ENCODE data around the gene ARHGAP15. TPM values are rescaled to one million over a fixed set of nuclear protein-coding genes. Genes with fewer than 3 reads are reported as not detected.

The ARHGAP15 gene
- total RNA-seq, 2 donors from 2014 or later = 0.86 TPM; not detected in 1

DNA sequence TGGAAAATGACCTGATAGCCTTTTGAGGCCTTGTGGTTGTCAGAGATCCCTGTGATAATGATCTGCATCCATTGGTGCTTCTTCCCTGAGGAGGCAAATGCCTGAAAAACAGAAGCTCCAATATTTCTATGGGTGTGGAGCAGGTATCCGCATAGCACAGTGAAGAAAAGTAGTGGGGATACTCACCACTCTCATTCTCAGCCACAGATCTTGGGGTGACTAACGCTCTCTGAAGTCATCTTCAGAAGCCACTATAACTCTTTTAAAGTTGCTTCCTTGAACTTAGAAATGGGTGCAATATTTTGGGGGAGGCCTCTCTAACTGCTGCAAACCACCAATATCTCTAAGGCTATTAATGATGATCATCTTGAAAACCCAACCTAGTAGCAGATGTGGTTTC is 46.2 kb downstream of the ARHGAP15 start:
- Histone ChIP-seq H3K4me1 (ENCODE audit: control insufficient read depth, insufficient read depth, low read length) (peaks cover 7% of the 10 kb centered on the region), H3K4me3 (ENCODE audit: low read length) (no peak overlapping the region), H3K27ac (ENCODE audit: low read depth, low read length) (no peak overlapping the region), H3K9ac (ENCODE audit: extremely low read depth, low read length, poor library complexity, severe bottlenecking) (no peak overlapping the region), H3K36me3 (ENCODE audit: control insufficient read depth, insufficient read depth, low read length) (no peaks in the 10 kb centered on the region), H3K27me3 (ENCODE audit: control insufficient read depth, insufficient read depth, low read length, poor library complexity, severe bottlenecking) (no peaks in the 10 kb centered on the region), H3K9me3 (ENCODE audit: control insufficient read depth, low read length) (peaks cover 6% of the 10 kb centered on the region)
- no peak for DNase-seq
- H3K9me3 Mint-ChIP-seq = peaks cover 4% of the 10 kb centered on the region
- WGBS, 2 experiments (ENCODE audit: insufficient coverage in 1 of 2, insufficient read length in 1 of 2) = 87 to 100% methylated on average over 1 to 2 of the region's 2 CpGs
- no peak overlapping the region for H3K4me3 Mint-ChIP-seq
- H3K36me3 Mint-ChIP-seq (ENCODE audit: low read depth) = peaks cover 3% of the 10 kb centered on the region
- TF ChIP-seq, protein P1, sequence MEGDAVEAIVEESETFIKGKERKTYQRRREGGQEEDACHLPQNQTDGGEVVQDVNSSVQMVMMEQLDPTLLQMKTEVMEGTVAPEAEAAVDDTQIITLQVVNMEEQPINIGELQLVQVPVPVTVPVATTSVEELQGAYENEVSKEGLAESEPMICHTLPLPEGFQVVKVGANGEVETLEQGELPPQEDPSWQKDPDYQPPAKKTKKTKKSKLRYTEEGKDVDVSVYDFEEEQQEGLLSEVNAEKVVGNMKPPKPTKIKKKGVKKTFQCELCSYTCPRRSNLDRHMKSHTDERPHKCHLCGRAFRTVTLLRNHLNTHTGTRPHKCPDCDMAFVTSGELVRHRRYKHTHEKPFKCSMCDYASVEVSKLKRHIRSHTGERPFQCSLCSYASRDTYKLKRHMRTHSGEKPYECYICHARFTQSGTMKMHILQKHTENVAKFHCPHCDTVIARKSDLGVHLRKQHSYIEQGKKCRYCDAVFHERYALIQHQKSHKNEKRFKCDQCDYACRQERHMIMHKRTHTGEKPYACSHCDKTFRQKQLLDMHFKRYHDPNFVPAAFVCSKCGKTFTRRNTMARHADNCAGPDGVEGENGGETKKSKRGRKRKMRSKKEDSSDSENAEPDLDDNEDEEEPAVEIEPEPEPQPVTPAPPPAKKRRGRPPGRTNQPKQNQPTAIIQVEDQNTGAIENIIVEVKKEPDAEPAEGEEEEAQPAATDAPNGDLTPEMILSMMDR (conservative IDR thresholded peaks at IDR 0.05) = no peak
- H3K27me3 Mint-ChIP-seq (ENCODE audit: insufficient read depth) = no peaks in the 10 kb centered on the region
- H3K4me1 Mint-ChIP-seq = peaks cover 18% of the 10 kb centered on the region
- no peak overlapping the region for H3K27ac Mint-ChIP-seq

- Histone ChIP-seq H3K4me3 (ENCODE audit: low read length) (no peak overlapping the region), H3K9ac (ENCODE audit: extremely low read depth, low read length, poor library complexity, severe bottlenecking) (no peak overlapping the region), H3K36me3 (ENCODE audit: control insufficient read depth, insufficient read depth, low read length) (no peaks in the 10 kb centered on the region), H3K9me3 (ENCODE audit: control insufficient read depth, low read length) (peaks cover 16% of the 10 kb centered on the region), H3K27ac (ENCODE audit: low read depth, low read length) (no peak overlapping the region), H3K27me3 (ENCODE audit: control insufficient read depth, insufficient read depth, low read length, poor library complexity, severe bottlenecking) (no peaks in the 10 kb centered on the region), H3K4me1 (ENCODE audit: control insufficient read depth, insufficient read depth, low read length) (peaks cover 4% of the 10 kb centered on the region)
- Mint-ChIP-seq H3K27ac (no peak overlapping the region), H3K36me3 (ENCODE audit: low read depth) (peaks cover 6% of the 10 kb centered on the region), H3K4me3 (no peak overlapping the region), H3K4me1 (peaks cover 15% of the 10 kb centered on the region), H3K27me3 (ENCODE audit: insufficient read depth) (no peaks in the 10 kb centered on the region), H3K9me3 (peaks cover 12% of the 10 kb centered on the region)
- TF ChIP-seq, protein P1 (conservative IDR thresholded peaks at IDR 0.05) = no peak
- WGBS, 2 experiments (ENCODE audit: insufficient coverage in 1 of 2, insufficient read length in 1 of 2) = 90 to 100% methylated on average over 2 to 3 of the region's 3 CpGs
- DNase-seq = no peak
These were observed 47.4 kb downstream of the ARHGAP15 start for GRCh38 chr2:143176606-143177005.

GRCh38 chr2:143177096-143177786 is 48.0 kb downstream of the ARHGAP15 start:
- no peak for DNase-seq
- Histone ChIP-seq H3K9ac (ENCODE audit: extremely low read depth, low read length, poor library complexity, severe bottlenecking) (no peak overlapping the region), H3K36me3 (ENCODE audit: control insufficient read depth, insufficient read depth, low read length) (no peaks in the 10 kb centered on the region), H3K27ac (ENCODE audit: low read depth, low read length) (no peak overlapping the region), H3K4me3 (ENCODE audit: low read length) (no peak overlapping the region), H3K4me1 (ENCODE audit: control insufficient read depth, insufficient read depth, low read length) (peaks cover under 1% of the 10 kb centered on the region), H3K27me3 (ENCODE audit: control insufficient read depth, insufficient read depth, low read length, poor library complexity, severe bottlenecking) (no peaks in the 10 kb centered on the region), H3K9me3 (ENCODE audit: control insufficient read depth, low read length) (peaks cover 23% of the 10 kb centered on the region)
- peaks cover 7% of the 10 kb centered on the region for H3K36me3 Mint-ChIP-seq (ENCODE audit: low read depth)
- H3K4me1 Mint-ChIP-seq = peaks cover 13% of the 10 kb centered on the region
- H3K4me3 Mint-ChIP-seq = no peak overlapping the region
- no peaks in the 10 kb centered on the region for H3K27me3 Mint-ChIP-seq (ENCODE audit: insufficient read depth)
- H3K9me3 Mint-ChIP-seq = peaks cover 18% of the 10 kb centered on the region
- no peak overlapping the region for H3K27ac Mint-ChIP-seq
- TF ChIP-seq, protein P1 (conservative IDR thresholded peaks at IDR 0.05) = no peak
- WGBS, 2 experiments (ENCODE audit: insufficient coverage in 1 of 2, insufficient read length in 1 of 2) = 95 to 100% methylated on average over 1 to 5 of the region's 5 CpGs
